SH-SY5Y (cell line): ENCODE results near the gene FZD10.

Experiments
- GATA2 ChIP-seq: IDR thresholded peaks from 2 replicates; pipeline ENCODE4 v1.6.1; 2011; ENCODE audit warnings: mild to moderate bottlenecking, low read depth, low read length
- GATA3 ChIP-seq: IDR thresholded peaks from 2 replicates; pipeline ENCODE4 v1.6.1; 2011; ENCODE audit warnings: low read depth, mild to moderate bottlenecking, low read length, moderate library complexity

The FZD10 gene

DNA sequence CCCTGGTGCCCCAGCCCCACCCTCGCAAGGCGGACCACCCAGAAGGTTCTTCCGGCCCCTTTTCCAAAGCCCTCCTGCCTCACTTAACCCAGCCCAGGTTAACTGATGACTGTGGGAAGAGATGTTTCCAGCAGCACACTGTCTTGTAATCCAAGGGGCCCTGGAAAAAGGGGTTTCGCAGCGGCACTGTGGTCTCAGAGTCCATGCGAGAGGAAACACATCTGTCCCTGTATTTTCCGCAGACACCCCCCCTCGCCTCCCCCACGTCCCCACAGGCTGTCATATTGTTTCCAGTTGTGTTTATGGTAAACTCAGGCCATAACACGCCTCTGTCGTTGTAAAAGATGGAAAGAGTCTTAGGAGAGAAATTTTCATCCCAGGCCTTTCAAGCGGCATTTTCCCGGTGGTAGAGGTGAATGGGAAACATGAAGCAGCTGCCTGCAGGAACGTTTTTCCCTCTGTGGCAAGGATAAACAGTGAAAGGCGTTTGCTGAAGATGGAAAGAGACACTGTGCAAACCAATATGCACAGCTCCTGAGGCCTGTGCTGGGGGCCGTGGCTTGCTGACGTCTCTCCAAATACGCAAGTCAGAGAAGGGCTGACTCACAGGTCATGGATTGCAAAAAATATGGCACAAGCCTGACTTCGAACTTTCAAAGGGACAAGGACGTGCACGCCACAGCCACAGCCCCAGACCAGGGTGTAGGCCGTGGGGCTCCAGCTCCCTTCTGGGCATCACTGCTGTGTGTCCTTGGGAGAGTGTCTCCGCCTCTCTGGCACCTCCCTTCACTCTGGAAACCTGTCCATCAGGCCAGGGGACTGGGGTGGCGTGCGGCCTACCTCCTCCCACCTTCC is 22.5 kb upstream of the FZD10 start:
- TF ChIP-seq GATA3 (no peak), GATA2 (no peak)

DNA sequence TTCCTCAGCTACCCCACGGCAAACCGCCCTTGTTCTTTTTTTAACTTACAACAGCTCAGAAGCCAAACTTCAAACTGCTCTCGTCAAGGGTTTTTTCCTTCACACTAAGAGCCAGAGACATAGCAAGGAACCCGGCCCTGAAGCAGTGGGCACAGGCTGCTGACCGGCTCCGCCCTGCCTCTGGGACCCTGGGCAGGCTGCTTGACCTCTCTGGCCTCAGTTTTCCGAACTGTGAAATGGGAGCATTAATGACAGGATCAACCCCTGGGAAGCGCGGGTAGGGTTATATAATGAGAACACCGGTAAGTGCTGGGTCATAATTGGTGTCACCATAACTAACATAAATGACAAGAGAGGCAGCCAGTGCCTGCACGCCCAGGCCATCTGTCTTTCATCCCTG is 21.2 kb upstream of the FZD10 start:
- no peak for TF ChIP-seq GATA2
- no peak for TF ChIP-seq GATA3

DNA sequence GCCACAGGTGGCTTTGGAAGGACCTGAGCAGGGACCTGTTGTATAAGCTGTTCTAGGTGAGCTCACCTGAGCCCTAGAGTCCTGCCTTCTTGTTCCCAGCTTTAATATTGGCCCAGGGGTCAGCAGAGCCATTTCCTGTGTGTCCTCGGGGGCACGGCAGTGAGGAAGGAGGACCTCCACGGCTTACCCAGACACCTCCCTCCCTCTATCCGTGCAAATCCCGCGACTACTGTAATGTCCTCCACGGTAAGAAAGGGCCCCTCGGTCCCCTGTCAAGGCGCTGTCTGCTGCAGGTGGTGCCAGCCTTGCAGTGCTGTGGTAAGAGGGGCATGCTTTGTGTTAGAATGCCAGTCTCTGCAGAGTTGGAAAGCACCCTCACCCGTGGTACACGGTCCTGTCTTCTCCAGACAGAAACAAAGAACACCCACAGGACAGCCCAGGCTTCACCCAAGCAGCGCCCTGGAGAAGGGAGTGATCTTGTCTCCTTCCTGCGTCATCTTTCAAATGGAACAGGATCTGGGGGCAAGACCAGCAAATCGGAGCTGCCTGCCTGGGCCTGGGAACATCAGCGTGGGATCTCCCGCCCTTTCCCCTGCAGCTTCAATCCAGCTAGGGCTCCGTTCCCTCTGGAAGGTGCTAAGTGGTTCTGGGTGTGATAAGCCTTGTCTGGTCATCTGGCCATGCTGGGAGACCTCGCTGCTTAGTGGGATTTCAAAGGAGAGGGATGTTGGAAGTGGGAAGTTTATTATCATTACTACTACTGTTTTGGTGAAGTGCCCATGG is 20.2 kb upstream of the FZD10 start:
- no peak for TF ChIP-seq GATA3
- no peak for TF ChIP-seq GATA2

DNA sequence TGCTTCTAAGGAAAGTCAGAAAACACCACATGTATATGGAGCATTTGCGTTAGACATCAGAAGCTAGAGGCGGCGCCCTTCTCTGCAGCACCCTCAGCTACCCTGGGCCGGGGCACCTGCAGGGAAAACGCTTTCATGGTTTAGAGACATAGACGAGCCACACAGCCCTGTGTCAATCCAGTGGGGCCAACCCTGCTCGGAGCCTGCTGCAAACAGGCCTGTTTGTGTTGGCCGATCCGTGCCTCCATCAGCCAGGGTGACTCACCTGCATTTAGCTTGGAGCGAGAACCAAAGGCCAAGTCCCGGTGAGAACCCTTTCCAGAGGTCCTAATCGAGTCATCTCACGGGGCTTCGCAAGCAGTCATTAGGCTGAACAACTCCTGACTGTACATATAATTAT is 19.5 kb upstream of the FZD10 start:
- TF ChIP-seq GATA2 (no peak), GATA3 (no peak)

DNA sequence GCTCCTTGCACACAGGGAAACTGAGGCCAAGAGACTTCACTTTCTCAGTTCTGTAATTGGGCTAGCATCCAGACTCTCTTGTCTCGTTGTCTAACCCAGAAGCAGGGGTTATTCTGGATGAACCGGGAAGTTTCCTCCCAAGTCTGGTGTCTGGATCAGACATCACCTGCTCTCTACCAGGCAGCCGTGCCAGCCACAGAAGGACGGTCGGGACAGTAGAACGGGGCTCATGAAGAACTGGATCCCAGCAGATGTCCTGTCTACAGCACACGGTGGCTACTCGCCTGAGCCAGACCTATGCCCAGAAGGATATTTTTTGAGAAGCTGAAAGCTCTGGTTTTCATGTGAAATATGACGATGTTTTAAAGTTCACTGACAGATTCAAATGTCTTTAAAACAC is 19.1 kb upstream of the FZD10 start:
- TF ChIP-seq GATA3 = no peak
- no peak for TF ChIP-seq GATA2

DNA sequence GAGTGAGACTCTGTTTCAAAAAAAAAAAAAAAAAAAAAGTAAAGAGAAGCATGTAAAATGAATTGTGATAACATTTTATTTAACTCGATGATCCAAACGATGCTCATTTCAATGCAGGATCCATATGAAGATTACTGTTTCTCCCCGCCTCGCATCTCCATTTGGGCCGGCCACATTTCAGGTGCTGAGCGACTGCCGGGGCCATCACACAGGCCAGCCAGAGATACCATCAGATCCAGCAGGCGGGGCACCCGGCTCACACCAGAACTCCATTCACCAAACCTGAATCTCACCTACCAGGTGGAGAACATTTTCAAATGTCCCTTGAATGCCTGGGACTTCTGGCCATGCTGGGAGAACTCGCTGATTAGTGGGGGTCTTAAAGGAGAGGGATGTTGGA is 18.0 kb upstream of the FZD10 start:
- TF ChIP-seq GATA2 (no peak), GATA3 (no peak)

DNA sequence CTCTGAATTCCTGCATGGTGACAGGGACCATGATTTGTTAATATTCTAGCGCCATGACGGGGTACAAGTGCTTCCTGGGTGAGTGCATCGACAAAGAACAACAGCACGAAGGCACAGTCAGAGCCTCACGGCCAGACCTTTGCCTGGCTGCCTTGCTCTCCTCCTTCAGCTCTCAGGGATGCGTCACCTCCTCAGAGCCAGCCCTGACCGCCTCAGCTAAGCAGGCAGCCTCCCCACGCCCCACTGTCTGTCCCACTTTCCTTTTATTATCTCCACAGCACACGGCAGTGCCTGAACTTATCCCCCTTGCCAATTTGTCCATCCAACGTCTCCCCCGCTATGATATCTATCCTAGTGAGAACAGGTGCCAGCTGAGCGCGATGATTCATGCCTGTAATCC is 16.5 kb upstream of the FZD10 start:
- TF ChIP-seq GATA2 (no peak), GATA3 (no peak)

DNA sequence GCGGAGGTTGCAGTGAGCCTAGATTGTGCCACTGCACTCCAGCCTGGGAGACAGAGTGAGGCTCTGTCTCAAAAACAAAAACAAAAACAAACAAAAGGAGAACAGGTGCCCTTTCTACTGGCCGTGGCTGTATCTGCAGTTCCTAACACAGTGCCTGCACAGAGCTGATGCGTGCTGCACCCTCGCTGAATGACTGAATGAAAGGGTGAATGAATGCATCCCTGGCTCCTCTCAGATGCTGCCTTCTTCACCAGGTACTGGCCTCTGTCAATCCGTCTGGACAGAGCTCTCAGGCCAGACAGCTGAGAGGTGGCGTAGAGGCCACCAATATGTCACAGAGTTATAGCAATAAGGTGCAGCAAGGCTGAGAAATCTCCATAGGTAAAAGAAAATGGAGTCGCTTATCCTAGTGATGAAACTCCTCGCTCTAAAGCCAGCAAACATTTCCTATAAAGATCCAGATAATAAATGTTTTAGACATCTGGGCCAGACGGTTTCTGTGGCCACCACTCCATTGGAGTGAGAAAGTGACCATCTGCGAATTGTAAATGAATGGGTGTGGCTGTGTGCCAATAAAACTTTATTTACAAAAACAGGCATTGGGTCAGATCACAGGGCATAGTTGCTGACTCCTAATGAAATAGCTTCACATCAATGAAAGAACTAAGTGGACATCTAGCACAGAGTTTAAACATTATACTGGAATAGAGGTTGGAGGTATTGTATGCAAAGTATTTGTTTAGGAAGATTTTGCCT is 15.9 kb upstream of the FZD10 start:
- TF ChIP-seq GATA3 (no peak), GATA2 (no peak)

DNA sequence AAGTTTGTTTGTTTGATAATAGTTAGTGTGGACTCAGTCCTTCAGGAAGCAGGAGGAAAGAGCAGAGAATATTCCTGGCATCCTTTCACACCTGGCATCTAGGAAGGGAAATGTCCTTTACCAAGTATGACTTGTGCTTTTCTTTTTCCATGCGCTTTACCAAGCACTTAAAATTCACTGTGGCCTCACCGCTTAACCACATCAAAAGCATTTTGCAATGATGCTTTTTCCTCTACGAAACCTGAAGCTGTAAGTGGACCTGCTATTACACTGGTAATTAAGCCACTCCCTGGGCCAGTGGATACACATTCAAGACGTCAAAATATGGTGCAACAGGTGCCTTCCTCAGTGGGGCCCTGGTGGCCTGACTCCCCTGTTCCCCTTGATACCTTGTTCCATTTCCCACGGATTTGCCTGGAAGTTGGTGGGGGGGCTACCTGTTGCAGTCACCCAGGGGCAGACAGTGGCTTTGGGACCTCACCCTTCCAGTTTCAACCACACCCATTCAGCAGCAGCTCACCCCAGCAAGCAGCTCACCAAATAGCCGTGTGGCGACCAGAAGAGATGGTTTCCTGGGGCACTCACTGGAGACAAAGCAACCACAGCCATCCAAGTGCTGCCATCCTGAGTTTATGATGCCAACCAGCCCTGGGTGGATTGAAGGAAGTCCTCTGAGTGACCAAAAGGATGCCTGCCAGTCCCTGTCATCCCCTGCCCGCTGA is 14.2 kb upstream of the FZD10 start:
- no peak for TF ChIP-seq GATA2

DNA sequence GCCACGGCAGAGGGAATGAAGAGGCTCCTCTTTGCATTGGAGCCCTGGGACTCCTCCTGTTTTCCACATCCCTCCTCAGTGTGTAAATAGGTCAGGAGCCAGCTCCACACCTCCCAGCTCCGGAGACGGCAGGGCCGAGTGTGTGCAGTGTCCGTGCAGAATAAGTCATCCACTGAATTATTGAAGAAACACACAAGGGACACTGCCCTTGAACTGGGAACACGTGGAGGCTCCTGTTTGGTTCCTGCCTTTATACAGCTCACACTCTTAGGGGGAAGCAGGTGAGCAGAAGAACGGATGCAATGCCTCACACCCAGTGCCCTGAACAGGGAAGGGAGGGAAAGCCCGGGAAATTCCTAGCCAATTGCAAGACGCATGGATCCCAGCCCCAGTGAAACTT is 10.4 kb upstream of the FZD10 start:
- TF ChIP-seq GATA2 (no peak), GATA3 (no peak)

DNA sequence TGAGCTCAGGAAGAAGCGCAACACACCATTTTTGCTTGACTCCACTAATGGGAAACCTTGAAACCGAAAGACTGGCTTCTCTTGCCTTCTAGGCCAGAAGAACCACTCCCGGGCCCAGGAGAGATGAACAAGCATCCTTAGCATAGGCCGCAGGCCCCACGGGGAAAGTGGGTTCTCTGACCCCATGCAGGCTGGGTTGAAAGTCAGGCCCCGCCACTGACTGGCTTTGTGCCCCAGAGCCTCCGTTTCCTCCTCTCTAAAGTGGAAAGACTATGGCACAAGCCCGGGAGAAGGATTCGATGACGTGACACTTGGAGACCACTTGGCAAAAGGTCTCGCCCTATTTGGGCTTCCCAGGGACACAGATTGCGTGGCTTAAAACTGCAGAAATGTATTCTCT is 9.9 kb upstream of the FZD10 start:
- TF ChIP-seq GATA3 (no peak), GATA2 (no peak)

DNA sequence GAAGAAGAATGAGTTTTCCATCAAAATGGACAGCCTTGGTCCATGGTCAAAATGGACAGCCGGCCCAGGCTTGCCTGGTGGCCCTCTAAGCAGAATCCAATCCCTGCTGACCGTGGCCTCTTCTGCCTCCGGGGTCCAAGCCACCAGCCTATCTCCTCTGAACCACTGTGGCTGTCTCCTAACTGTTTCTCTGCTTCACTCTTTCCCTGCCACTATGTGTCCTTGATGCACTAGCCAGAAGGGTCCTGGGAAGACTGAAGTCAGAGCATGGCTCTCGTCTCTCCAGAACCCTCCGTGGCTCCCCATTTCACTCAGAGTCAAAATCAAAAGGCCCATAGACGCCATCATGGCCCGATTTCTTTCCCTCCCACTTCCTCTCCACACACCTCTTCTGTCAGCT is 8.5 kb upstream of the FZD10 start:
- TF ChIP-seq GATA3 (no peak), GATA2 (no peak)

DNA sequence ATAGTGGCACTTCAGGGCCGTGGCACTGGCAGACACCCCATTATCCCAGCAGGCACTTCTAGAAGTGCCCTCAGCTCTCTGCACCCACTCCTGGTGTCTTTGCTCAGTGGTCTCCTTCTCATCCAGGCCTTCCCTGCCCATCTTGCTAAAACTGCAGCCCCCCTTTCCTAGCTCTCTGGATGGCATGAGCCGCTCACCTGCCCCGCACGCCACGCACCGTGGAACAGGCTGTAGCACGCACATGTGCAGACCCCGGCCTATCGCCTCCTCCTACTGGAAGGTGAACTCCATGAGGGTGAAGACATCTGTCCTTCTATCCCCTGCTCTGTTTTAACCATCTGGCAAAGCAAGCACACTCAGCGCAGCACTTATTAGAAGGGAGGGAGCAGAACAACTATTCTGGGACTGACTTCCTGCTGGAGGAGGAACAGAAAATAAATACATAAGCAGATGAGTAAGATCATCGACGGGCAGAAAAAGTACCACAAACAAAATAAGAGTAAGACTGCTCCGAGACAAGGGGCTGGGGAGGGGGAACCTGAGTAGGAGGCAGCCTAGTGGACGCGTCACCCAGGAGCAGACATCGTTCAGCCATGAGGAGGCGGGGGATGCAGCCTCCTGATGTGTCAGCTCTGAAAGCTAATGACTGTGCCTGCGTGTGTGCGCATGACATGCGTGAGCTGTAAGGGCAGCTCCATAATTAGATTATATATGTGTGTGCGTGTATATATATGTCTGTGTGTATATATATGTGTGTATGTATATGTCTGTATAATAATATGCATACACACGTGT is 7.8 kb upstream of the FZD10 start:
- no peak for TF ChIP-seq GATA3
- TF ChIP-seq GATA2 = no peak

DNA sequence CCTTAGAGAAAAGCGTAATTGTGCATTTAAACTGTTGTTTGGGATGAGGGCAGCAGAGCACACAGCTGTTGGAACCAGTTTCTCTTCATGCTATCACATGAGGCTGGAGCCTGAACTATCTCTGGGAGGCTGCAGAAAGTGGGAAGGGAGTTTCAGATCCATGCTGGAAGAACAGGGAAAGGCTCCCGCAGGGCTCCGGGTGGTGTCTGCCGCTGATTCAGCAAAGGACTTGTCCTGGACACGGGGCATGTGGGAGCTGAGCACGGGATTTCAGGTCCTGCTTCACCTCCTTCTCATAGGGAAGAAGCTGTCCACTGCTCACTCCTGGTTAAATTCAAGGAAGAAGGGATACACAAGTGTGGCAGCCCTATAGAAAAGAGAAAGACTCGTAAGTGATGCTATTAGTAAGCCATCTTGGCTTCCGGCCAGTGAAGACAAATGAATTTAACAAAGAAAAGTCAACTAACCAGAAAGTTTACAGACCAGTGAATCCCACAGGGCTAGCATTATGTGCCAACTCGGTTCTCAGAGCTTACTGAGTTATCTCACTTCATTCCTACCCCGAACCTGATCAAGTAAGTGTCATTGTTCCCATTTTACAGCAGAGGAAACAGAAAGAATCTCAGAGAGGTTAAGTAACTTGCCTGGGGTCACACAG is 6.7 kb upstream of the FZD10 start:
- TF ChIP-seq GATA3 (no peak), GATA2 (no peak)
